VCaP (cell line): ENCODE measurements around the gene EPYC.

Source experiments
- H3K27ac ChIP-seq: fragments of 450-650 bp; 2 replicates; pipeline ENCODE4 v1.5.1; 2017
- CTCF ChIP-seq: fragments of 450-650 bp; conservative IDR thresholded peaks from 2 replicates; pipeline ENCODE4 v1.5.1; 2017; ENCODE audit warnings: mild to moderate bottlenecking, moderate library complexity

EPYC gene

GRCh38 chr12:90969851-90970250 lies 34.9 kb downstream of the EPYC start:
- TF ChIP-seq CTCF = no peak
- H3K27ac ChIP-seq = no peak overlapping the region

- no peak overlapping the region for H3K27ac ChIP-seq
- TF ChIP-seq CTCF = no peak
These were observed 35.4 kb downstream of the EPYC start for GRCh38 chr12:90969346-90969745.

GRCh38 chr12:90965204-90965603 lies 39.6 kb downstream of the EPYC start:
- TF ChIP-seq CTCF = no peak
- H3K27ac ChIP-seq = no peak overlapping the region

- H3K27ac ChIP-seq = no peak overlapping the region
- TF ChIP-seq CTCF = no peak
These were observed 40.2 kb downstream of the EPYC start for GRCh38 chr12:90964616-90965015.

- TF ChIP-seq CTCF = no peak
- H3K27ac ChIP-seq = no peak overlapping the region
These were observed 40.8 kb downstream of the EPYC start for GRCh38 chr12:90963946-90964345.

- H3K27ac ChIP-seq = no peak overlapping the region
- TF ChIP-seq CTCF = no peak
These were observed 43.6 kb downstream of the EPYC start for GRCh38 chr12:90961154-90961553.

GRCh38 chr12:90959538-90960139 lies 45.1 kb downstream of the EPYC start:
- no peak overlapping the region for H3K27ac ChIP-seq
- TF ChIP-seq CTCF = peak; percentile 87

GRCh38 chr12:90959032-90959431 lies 45.7 kb downstream of the EPYC start:
- H3K27ac ChIP-seq = no peak overlapping the region
- TF ChIP-seq CTCF = no peak
